HepG2 (cell line): ENCODE results near the gene DTD2. TPM values are rescaled to one million over a fixed set of nuclear protein-coding genes. Genes with fewer than 3 reads are reported as not detected.

ENCODE experiments used
- ATM ChIP-seq: fragments of 450-650 bp; IDR thresholded peaks from 2 replicates; pipeline ENCODE4 v1.7.1; 2017; ENCODE audit warnings: mild to moderate bottlenecking, borderline replicate concordance
- EZH2 ChIP-seq: conservative IDR thresholded peaks from 2 replicates; pipeline ENCODE4 v1.6.1; 2012; ENCODE audit warnings: mild to moderate bottlenecking, low read depth, low read length, moderate library complexity
- IRF9 ChIP-seq: sonication (generic); formaldehyde crosslinking; IDR thresholded peaks from 2 replicates; pipeline ENCODE4 v1.8.0; 2022; ENCODE audit warnings: missing genetic modification reagents, mild to moderate bottlenecking, borderline replicate concordance
- MED13 ChIP-seq: sonication (generic); formaldehyde crosslinking; IDR thresholded peaks from 2 replicates; pipeline ENCODE4 v1.5.0; 2020; ENCODE audit warnings: missing genetic modification reagents
- NR2F2 ChIP-seq: IDR thresholded peaks from 2 replicates; pipeline ENCODE4 v1.6.1; 2012; ENCODE audit warnings: low read depth, inconsistent platforms, borderline replicate concordance
- PAF1 ChIP-seq: IDR thresholded peaks from 2 replicates; pipeline ENCODE4 v1.6.1; 2016; ENCODE audit warnings: missing genetic modification reagents, missing compliant biosample characterization
- PATZ1 ChIP-seq: sonication (generic); formaldehyde crosslinking; IDR thresholded peaks from 2 replicates; pipeline ENCODE4 v1.4.0; 2020; ENCODE audit warnings: missing genetic modification reagents
- PBX2 ChIP-seq: IDR thresholded peaks from 2 replicates; pipeline ENCODE4 v1.6.1; 2016; ENCODE audit warnings: control low read depth
- PHB2 ChIP-seq: fragments of 450-650 bp; IDR thresholded peaks from 2 replicates; pipeline ENCODE4 v1.6.1; 2018; ENCODE audit not compliant: partially characterized antibody
- PLSCR1 ChIP-seq: sonication (generic); formaldehyde crosslinking; IDR thresholded peaks from 2 replicates; pipeline ENCODE4 v1.5.0; 2020; ENCODE audit warnings: missing genetic modification reagents, mild to moderate bottlenecking, borderline replicate concordance
- POGK ChIP-seq: sonication (generic); formaldehyde crosslinking; conservative IDR thresholded peaks from 2 replicates; pipeline ENCODE4 v1.8.0; 2022; ENCODE audit warnings: mild to moderate bottlenecking, moderate library complexity, missing genetic modification reagents
- REPIN1 ChIP-seq: sonication (generic); formaldehyde crosslinking; IDR thresholded peaks from 2 replicates; pipeline ENCODE4 v1.8.0; 2022; ENCODE audit warnings: missing genetic modification reagents, low read depth, mild to moderate bottlenecking, borderline replicate concordance
- RFX5 ChIP-seq: IDR thresholded peaks from 2 replicates; pipeline ENCODE4 v1.6.1; 2011; ENCODE audit warnings: low read depth, low read length, improper control_type of control experiment
- TFE3 ChIP-seq: IDR thresholded peaks from 2 replicates; pipeline ENCODE4 v1.6.1; 2016
- ZBTB49 ChIP-seq: sonication (generic); formaldehyde crosslinking; IDR thresholded peaks from 2 replicates; pipeline ENCODE4 v1.4.0; 2020; ENCODE audit warnings: missing genetic modification reagents, borderline replicate concordance
- ZNF263 ChIP-seq: sonication (generic); formaldehyde crosslinking; IDR thresholded peaks from 2 replicates; pipeline ENCODE4 v1.4.0; 2020; ENCODE audit warnings: missing genetic modification reagents
- ZNF441 ChIP-seq: sonication (generic); formaldehyde crosslinking; IDR thresholded peaks from 2 replicates; pipeline ENCODE4 v1.7.0; 2021; ENCODE audit warnings: missing genetic modification reagents, borderline replicate concordance
- ZNF619 ChIP-seq: sonication (generic); formaldehyde crosslinking; IDR thresholded peaks from 2 replicates; pipeline ENCODE4 v1.4.0; 2020; ENCODE audit warnings: mild to moderate bottlenecking, missing genetic modification reagents
- ZNF777 ChIP-seq: sonication (generic); formaldehyde crosslinking; IDR thresholded peaks from 2 replicates; pipeline ENCODE4 v1.4.0; 2020; ENCODE audit warnings: missing genetic modification reagents
- ZNF879 ChIP-seq: sonication (generic); formaldehyde crosslinking; IDR thresholded peaks from 2 replicates; pipeline ENCODE4 v1.8.1; 2023; ENCODE audit warnings: missing genetic modification reagents
- polyA plus RNA-seq, 8 experiments: library from polyadenylated mRNA; depleted of rRNA in 3 of 8; stranded (reverse) in 7 of 8; unstranded in 1 of 8; fragments of >200 nt; fragmentation: Illumina TruSeq in 4 of 8; extraction: Trizol in 4 of 8; gene quantifications; 2 replicates each; pipeline versions ENCODE4 v1.2.1 to v1.2.3, GENCODE V29; 2011 to 2016; ENCODE audit warnings: low read depth in 4 of 8, missing spikeins in 1 of 8, mixed read lengths in 1 of 8; ENCODE audit not compliant: insufficient read depth in 1 of 8
- total RNA-seq, 5 experiments: library from RNA; depleted of rRNA; stranded (reverse); fragments of >200 nt; fragmentation: Illumina TruSeq; extraction: Trizol; gene quantifications; 2 replicates each; pipeline ENCODE4 v1.2.3, GENCODE V29; 2016; ENCODE audit warnings: low read depth in 1 of 5

Gene DTD2
- total and polyA plus RNA-seq, 2 of the 13 experiments (the other 11 are each of a cell fraction or from before 2014, with no cell fraction given): 22.3 to 49.8 TPM

GRCh38 chr14:31419967-31420318, 37.4 kb downstream of the DTD2 start (continued):
- TF ChIP-seq PATZ1 (CRISPR knock-in tag) (no peak; the same call in 1 of the 2 replicates), ZNF263 (CRISPR knock-in tag) (peak; percentile 10; the same call in 1 of the 2 replicates), ATM (no peak), ZNF441 (no peak; the same call in 1 of the 2 replicates), TFE3 (CRISPR knock-in tag) (no peak), ZNF619 (CRISPR knock-in tag) (no peak), PBX2 (CRISPR knock-in tag) (0 out of 2 replicates have a peak, but pooled peaks have one; percentile 12), ZNF879 (no peak), NR2F2 (peak; percentile 62), RFX5 (no peak), POGK (CRISPR knock-in tag) (no peak), REPIN1 (CRISPR knock-in tag) (no peak), ZBTB49 (no peak; the same call in 1 of the 2 replicates), PLSCR1 (CRISPR knock-in tag) (no peak), EZH2 (no peak), ZNF777 (no peak), MED13 (CRISPR knock-in tag) (no peak), IRF9 (CRISPR knock-in tag) (no peak), PAF1 (CRISPR knock-in tag) (no peak), PHB2 (no peak)
